ENCODE measurements around the gene COG6. TPM values are rescaled to one million over a fixed set of nuclear protein-coding genes. Genes with fewer than 3 reads are reported as not detected.
A peak's percentile ranks its signal among the peaks of the same experiment; 100 is the strongest.

The COG6 gene
- total RNA-seq, 1 donor from 2014 or later, result 67.0 TPM

GRCh38 chr13:39779337-39780265 lies 124.1 kb downstream of the COG6 start:
- Histone ChIP-seq H3K4me2 (ENCODE audit: low read length) (peak overlapping the region; percentile 56), H3K4me1 (ENCODE audit: insufficient read depth, low read length) (peaks cover 36% of the 10 kb centered on the region), H2AFZ (ENCODE audit: low read depth, low read length) (no peak overlapping the region), H4K20me1 (ENCODE audit: insufficient read depth, low read length) (no peaks in the 10 kb centered on the region), H3K4me3 (ENCODE audit: insufficient read depth, low read depth, low read length) (no peak overlapping the region), H3K79me2 (ENCODE audit: insufficient read depth, low read length) (no peaks in the 10 kb centered on the region), H3K27ac (ENCODE audit: low read depth, low read length) (peak overlapping the region; percentile 33), H3K27me3 (ENCODE audit: insufficient read depth, low read length) (no peaks in the 10 kb centered on the region), H3K9ac (ENCODE audit: low read length) (no peak overlapping the region), H3K36me3 (ENCODE audit: insufficient read depth, low read length) (no peaks in the 10 kb centered on the region), H3K9me3 (ENCODE audit: insufficient read depth, low read depth, low read length) (no peaks in the 10 kb centered on the region)
- Mint-ChIP-seq H3K4me1 (ENCODE audit: low read depth, unreplicated experiment) (peaks cover 60% of the 10 kb centered on the region), H3K4me3 (ENCODE audit: unreplicated experiment) (no peak overlapping the region), H3K36me3 (ENCODE audit: low read depth, unreplicated experiment) (no peaks in the 10 kb centered on the region), H3K9me3 (ENCODE audit: unreplicated experiment) (no peaks in the 10 kb centered on the region), H3K27me3 (ENCODE audit: low read depth, unreplicated experiment) (no peaks in the 10 kb centered on the region), H3K27ac (ENCODE audit: unreplicated experiment) (peak overlapping the region; percentile 75)
- TF ChIP-seq CTCF (IDR thresholded peaks at IDR 0.05; ENCODE audit: insufficient read depth, low read depth, low read length) (no peak), EZH2 (IDR thresholded peaks at IDR 0.05; ENCODE audit: insufficient read depth, low read length) (no peak)
- DNase-seq (ENCODE audit: low read depth) (peak; percentile 47), FAIRE-seq (no peak)

GRCh38 chr13:39780711-39781110 lies 125.2 kb downstream of the COG6 start:
- Histone ChIP-seq H3K27me3 (ENCODE audit: insufficient read depth, low read length) (no peaks in the 10 kb centered on the region), H3K4me1 (ENCODE audit: insufficient read depth, low read length) (peaks cover 36% of the 10 kb centered on the region), H3K9ac (ENCODE audit: low read length) (no peak overlapping the region), H3K79me2 (ENCODE audit: insufficient read depth, low read length) (no peaks in the 10 kb centered on the region), H2AFZ (ENCODE audit: low read depth, low read length) (no peak overlapping the region), H3K9me3 (ENCODE audit: insufficient read depth, low read depth, low read length) (no peaks in the 10 kb centered on the region), H3K27ac (ENCODE audit: low read depth, low read length) (no peak overlapping the region), H3K4me3 (ENCODE audit: insufficient read depth, low read depth, low read length) (no peak overlapping the region), H4K20me1 (ENCODE audit: insufficient read depth, low read length) (no peaks in the 10 kb centered on the region), H3K4me2 (ENCODE audit: low read length) (no peak overlapping the region), H3K36me3 (ENCODE audit: insufficient read depth, low read length) (no peaks in the 10 kb centered on the region)
- FAIRE-seq, result no peak
- Mint-ChIP-seq H3K9me3 (ENCODE audit: unreplicated experiment) (no peaks in the 10 kb centered on the region), H3K4me3 (ENCODE audit: unreplicated experiment) (no peak overlapping the region), H3K36me3 (ENCODE audit: low read depth, unreplicated experiment) (no peaks in the 10 kb centered on the region), H3K4me1 (ENCODE audit: low read depth, unreplicated experiment) (peaks cover 54% of the 10 kb centered on the region), H3K27ac (ENCODE audit: unreplicated experiment) (peak overlapping the region; percentile 27), H3K27me3 (ENCODE audit: low read depth, unreplicated experiment) (no peaks in the 10 kb centered on the region)
- no peak for DNase-seq (ENCODE audit: low read depth)
- no peak for TF ChIP-seq CTCF (IDR thresholded peaks at IDR 0.05; ENCODE audit: insufficient read depth, low read depth, low read length)
- no peak for TF ChIP-seq EZH2 (IDR thresholded peaks at IDR 0.05; ENCODE audit: insufficient read depth, low read length)

GRCh38 chr13:39781381-39781780 lies 125.9 kb downstream of the COG6 start:
- Histone ChIP-seq H2AFZ (ENCODE audit: low read depth, low read length) (no peak overlapping the region), H3K4me1 (ENCODE audit: insufficient read depth, low read length) (peaks cover 31% of the 10 kb centered on the region), H3K9ac (ENCODE audit: low read length) (no peak overlapping the region), H3K36me3 (ENCODE audit: insufficient read depth, low read length) (no peaks in the 10 kb centered on the region), H3K4me3 (ENCODE audit: insufficient read depth, low read depth, low read length) (no peak overlapping the region), H3K27me3 (ENCODE audit: insufficient read depth, low read length) (no peaks in the 10 kb centered on the region), H3K27ac (ENCODE audit: low read depth, low read length) (no peak overlapping the region), H3K4me2 (ENCODE audit: low read length) (no peak overlapping the region), H3K79me2 (ENCODE audit: insufficient read depth, low read length) (no peaks in the 10 kb centered on the region), H4K20me1 (ENCODE audit: insufficient read depth, low read length) (no peaks in the 10 kb centered on the region), H3K9me3 (ENCODE audit: insufficient read depth, low read depth, low read length) (no peaks in the 10 kb centered on the region)
- TF ChIP-seq CTCF (IDR thresholded peaks at IDR 0.05; ENCODE audit: insufficient read depth, low read depth, low read length) (no peak), EZH2 (IDR thresholded peaks at IDR 0.05; ENCODE audit: insufficient read depth, low read length) (no peak)
- Mint-ChIP-seq H3K36me3 (ENCODE audit: low read depth, unreplicated experiment) (no peaks in the 10 kb centered on the region), H3K27ac (ENCODE audit: unreplicated experiment) (no peak overlapping the region), H3K9me3 (ENCODE audit: unreplicated experiment) (no peaks in the 10 kb centered on the region), H3K27me3 (ENCODE audit: low read depth, unreplicated experiment) (no peaks in the 10 kb centered on the region), H3K4me3 (ENCODE audit: unreplicated experiment) (no peak overlapping the region), H3K4me1 (ENCODE audit: low read depth, unreplicated experiment) (peaks cover 49% of the 10 kb centered on the region)
- FAIRE-seq (no peak), DNase-seq (ENCODE audit: low read depth) (no peak)

Data from astrocyte (in vitro differentiated cells and primary cell).